ENCODE results near the gene TERC.

- TF ChIP-seq CTCF (IDR thresholded peaks at IDR 0.05; ENCODE audit: insufficient read depth, low read depth, low read length) (no peak), EZH2 (IDR thresholded peaks at IDR 0.05; ENCODE audit: insufficient read depth, low read length) (no peak)
Observed at GRCh38 chr3:169787120-169787519, 22.3 kb upstream of the TERC start.
